ENCODE data around the gene HCN2.

The HCN2 gene

DNA sequence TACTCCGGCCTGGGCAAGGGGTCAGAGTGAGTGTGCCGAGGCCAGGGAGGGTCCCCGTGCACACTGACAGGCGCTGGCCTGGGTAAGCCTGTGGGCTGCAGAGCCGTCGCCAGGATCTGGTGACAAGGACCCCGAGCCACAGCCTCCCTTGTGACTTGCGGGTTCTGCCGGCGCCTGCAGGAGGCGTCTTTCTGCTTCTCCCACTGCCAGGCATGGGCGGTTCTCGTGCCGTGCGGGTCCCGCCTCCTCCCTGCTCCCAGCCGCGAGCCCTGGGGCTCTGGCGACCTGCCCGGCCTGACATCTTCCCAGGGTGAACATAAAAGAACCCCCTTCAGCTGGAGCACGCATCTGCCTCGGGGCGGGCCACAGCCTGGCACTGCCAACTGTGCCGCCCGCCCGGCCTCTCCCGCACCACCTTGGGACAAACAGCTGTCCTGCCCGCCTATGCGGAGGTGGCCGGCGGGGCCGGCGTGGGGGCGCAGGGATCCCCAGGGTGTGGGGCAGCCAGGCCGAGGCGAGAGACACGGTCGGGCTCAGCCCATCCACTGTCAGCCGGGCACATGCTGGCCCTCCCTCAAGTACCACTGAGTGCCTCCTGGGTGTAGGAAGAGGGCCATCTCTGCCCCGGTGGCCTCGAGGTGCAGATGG, 1.5 kb upstream of the HCN2 start:
- H3K4me3 ChIP-seq (replicated peaks in 1 of 2; ENCODE audit: low read depth in 2 of 2, low read length in 2 of 2), result no peak overlapping the region
- TF ChIP-seq, protein P1, sequence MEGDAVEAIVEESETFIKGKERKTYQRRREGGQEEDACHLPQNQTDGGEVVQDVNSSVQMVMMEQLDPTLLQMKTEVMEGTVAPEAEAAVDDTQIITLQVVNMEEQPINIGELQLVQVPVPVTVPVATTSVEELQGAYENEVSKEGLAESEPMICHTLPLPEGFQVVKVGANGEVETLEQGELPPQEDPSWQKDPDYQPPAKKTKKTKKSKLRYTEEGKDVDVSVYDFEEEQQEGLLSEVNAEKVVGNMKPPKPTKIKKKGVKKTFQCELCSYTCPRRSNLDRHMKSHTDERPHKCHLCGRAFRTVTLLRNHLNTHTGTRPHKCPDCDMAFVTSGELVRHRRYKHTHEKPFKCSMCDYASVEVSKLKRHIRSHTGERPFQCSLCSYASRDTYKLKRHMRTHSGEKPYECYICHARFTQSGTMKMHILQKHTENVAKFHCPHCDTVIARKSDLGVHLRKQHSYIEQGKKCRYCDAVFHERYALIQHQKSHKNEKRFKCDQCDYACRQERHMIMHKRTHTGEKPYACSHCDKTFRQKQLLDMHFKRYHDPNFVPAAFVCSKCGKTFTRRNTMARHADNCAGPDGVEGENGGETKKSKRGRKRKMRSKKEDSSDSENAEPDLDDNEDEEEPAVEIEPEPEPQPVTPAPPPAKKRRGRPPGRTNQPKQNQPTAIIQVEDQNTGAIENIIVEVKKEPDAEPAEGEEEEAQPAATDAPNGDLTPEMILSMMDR (IDR thresholded peaks at IDR 0.05; ENCODE audit: low read depth, low read length), result peak; percentile 75
- DNase-seq (ENCODE audit: low read depth in 2 of 2), result peak; percentile 70 to 84

DNA sequence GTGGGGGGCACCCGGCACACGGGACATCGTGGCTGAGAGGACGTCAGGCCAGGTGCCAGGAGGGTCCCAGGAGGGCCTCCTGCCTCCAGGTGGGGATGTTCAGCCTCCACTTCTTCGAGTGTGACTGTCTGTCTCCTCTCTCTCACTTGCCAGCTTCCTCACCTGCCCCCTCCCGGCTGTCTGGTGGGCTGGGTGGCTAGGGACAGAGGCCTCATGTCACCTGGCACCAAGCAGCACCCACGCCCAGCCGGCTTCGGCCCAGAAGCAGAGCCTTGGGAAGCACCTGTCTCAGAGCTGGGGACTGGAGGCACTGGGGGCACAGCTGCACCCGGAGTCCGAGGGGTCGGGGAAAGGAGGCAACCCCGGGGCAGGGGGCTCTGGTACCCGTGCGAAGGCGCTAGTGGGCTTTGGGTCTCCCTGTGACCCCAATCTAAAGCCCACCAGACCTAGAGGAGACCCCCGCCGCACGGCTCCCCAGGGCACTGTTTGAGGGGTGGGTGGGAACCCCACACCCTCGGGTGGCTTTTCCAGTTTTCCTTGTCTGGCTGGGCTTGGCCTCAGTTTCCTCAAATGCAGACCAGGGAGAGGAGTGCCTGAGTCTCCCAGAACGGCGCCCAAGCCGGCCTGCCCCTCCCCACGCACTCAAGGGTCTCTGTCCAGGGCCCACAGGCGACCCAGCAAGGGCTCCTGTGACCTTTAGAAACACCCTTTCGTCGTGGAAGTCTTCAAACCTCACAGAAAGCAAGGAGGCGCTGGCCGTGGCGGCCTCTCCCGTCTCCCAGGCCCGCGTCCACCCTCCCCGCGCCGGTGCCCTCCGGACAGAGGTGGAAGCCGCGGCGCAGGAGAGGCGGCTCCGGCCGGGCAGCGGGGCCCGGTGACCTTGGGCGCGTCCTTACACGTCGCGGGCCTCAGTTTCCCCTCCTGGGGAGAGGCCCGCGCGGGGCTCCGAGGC, 664 bp upstream of the HCN2 start:
- H3K4me3 ChIP-seq (replicated peaks in 1 of 2; ENCODE audit: low read depth in 2 of 2, low read length in 2 of 2), result no peak overlapping the region
- no peak for DNase-seq (ENCODE audit: low read depth in 2 of 2)
- TF ChIP-seq, protein P1 (IDR thresholded peaks at IDR 0.05; ENCODE audit: low read depth, low read length), result no peak

DNA sequence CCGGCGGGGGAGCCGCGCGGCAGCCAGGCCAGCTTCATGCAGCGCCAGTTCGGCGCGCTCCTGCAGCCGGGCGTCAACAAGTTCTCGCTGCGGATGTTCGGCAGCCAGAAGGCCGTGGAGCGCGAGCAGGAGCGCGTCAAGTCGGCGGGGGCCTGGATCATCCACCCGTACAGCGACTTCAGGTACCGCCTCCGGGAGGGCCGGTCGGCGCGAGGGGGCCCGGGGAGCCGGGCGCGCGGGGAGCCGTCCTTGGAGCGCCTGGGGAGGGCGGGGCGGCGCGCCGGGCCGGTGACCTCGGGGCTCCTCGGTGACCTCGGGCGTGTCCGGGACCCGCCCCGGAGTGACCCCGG, 690 bp downstream of the HCN2 start:
- peak; percentile 36 to 49 for DNase-seq (ENCODE audit: low read depth in 2 of 2)
- H3K4me3 ChIP-seq (replicated peaks in 1 of 2; ENCODE audit: low read depth in 2 of 2, low read length in 2 of 2), result peak overlapping the region in 1 of 2 donors; percentile 21
- TF ChIP-seq, protein P1 (IDR thresholded peaks at IDR 0.05; ENCODE audit: low read depth, low read length), result no peak

DNA sequence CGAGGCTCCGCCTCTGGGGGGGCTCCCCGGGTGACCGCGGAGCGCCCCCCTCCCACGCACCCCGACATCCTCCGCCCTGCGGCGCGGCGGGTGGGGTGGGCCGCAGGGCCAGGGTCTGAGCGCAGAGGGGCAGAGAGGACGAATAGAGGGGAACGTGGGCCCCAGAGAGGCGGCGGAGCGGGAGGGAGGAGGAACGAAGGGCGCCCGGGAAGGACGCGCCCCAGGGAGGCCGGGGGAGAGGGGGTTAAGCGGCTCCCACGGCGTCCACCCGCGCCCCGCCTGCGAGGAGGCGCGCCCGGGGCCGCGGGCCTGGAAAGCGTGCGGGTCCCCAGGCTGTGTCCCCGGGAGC, 1.0 kb downstream of the HCN2 start:
- DNase-seq (ENCODE audit: low read depth in 2 of 2), result no peak
- TF ChIP-seq, protein P1 (IDR thresholded peaks at IDR 0.05; ENCODE audit: low read depth, low read length), result no peak
- no peak overlapping the region for H3K4me3 ChIP-seq (replicated peaks in 1 of 2; ENCODE audit: low read depth in 2 of 2, low read length in 2 of 2)

DNA sequence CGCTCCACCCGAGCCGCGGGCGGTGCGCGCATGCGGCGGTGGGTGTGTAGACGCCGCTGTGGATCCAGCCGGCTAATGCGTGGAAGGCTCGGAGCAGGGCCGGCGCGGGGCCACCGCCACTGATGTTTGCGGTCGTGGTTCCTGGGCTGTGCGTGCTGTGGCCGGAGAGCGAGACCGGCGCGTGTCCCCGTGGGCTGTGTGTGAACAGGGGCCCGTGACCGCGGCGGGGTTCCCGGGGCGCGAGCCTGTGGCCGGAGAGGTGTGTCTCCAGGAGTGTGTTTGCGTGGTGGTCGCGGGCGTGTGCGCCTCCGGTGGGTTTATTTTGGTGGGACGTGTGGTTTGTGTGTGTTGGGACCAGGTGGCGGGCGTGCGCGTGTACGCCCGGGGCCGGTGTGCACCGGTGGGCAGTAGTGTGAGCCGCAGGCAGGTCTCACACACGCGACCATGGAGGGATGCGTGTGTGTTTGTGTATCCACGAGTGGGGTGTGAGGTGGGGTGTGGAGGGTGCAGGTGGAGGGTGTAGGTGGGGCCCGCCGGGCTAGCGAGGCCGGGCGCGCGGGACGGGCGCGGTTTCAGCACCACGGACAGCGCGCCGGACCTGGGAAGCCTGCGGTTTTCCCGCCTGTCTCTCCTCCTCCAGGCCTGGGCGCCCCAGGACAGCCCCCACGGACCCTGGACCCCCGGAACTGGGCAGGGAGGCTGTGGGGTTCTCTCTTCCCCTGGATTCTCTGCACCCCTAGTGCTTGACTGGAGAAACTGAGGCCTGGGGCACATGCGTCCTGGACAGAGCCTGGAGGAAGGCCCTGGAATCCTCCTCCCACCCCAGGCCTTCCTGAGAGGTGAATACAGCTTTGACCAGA, 1.6 kb downstream of the HCN2 start:
- DNase-seq (ENCODE audit: low read depth in 2 of 2), result no peak
- TF ChIP-seq, protein P1 (IDR thresholded peaks at IDR 0.05; ENCODE audit: low read depth, low read length), result no peak
- no peak overlapping the region for H3K4me3 ChIP-seq (replicated peaks in 1 of 2; ENCODE audit: low read depth in 2 of 2, low read length in 2 of 2)

DNA sequence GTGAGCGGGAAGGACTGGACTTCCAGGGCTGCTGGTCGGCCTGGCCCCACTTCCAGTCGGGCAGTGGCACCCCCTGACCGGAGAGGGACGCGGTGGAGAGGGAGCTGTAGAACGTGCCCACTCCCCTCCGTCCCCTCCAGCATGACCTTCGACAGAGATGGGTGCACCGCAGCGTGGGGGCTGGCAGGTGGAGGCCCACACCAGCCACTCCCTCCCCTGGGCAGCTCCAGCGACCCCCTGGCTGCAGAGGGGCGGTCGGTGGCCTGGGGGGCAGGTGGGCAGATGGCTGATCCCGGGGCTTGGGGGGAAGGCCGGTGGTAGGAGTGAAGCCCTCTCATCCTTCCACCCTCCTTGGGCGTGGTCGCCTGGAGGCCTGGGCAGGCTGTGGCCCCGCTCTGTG, 2.4 kb downstream of the HCN2 start:
- no peak for DNase-seq (ENCODE audit: low read depth in 2 of 2)
- H3K4me3 ChIP-seq (replicated peaks in 1 of 2; ENCODE audit: low read depth in 2 of 2, low read length in 2 of 2), result no peak overlapping the region
- TF ChIP-seq, protein P1 (IDR thresholded peaks at IDR 0.05; ENCODE audit: low read depth, low read length), result no peak
